A673 (cell line): ENCODE results near the gene APBB2.

Source experiments
- EZH2 ChIP-seq: fragments of 200-600 bp; sonication (generic); IDR thresholded peaks from 2 replicates; pipeline ENCODE4 v1.6.1; 2017; ENCODE audit warnings: borderline replicate concordance, low read depth, mild to moderate bottlenecking, mixed read lengths, antibody characterized with exemption, low read length; ENCODE audit not compliant: poor library complexity, severe bottlenecking
- TF ChIP-seq, protein P1 (sequence below): fragments of 300-800, 200-600 bp; sonication (generic); conservative IDR thresholded peaks from 2 replicates; pipeline ENCODE4 v1.5.1; 2017; ENCODE audit warnings: low read depth, mild to moderate bottlenecking, antibody characterized with exemption, low read length, moderate library complexity, mixed read lengths

DNA sequence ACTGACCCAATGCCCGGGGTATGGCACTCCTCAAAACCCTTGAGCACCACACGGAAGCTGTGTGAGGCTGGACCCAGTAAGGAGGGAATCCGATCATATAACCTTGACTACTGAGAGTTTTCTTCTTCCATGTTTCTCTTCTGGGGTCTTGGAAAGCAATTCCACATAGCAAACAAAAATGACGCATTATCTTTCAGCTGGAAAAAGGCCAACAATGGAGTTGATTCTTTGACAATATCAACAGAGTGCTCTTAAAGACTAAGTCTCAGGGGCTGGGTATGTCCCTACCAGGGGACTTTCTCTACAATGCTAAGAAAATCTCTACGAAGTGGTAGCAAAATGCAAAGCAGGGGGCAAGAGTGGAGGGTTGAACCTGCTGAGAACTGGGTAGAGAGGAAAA, 276.0 kb downstream of the APBB2 start:
- no peak for TF ChIP-seq EZH2
- TF ChIP-seq, protein P1, sequence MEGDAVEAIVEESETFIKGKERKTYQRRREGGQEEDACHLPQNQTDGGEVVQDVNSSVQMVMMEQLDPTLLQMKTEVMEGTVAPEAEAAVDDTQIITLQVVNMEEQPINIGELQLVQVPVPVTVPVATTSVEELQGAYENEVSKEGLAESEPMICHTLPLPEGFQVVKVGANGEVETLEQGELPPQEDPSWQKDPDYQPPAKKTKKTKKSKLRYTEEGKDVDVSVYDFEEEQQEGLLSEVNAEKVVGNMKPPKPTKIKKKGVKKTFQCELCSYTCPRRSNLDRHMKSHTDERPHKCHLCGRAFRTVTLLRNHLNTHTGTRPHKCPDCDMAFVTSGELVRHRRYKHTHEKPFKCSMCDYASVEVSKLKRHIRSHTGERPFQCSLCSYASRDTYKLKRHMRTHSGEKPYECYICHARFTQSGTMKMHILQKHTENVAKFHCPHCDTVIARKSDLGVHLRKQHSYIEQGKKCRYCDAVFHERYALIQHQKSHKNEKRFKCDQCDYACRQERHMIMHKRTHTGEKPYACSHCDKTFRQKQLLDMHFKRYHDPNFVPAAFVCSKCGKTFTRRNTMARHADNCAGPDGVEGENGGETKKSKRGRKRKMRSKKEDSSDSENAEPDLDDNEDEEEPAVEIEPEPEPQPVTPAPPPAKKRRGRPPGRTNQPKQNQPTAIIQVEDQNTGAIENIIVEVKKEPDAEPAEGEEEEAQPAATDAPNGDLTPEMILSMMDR, result no peak
